HEK293T (cell line): ENCODE measurements around the gene CLIC3.

Experiments
- CTCF ChIA-PET: fragments of 350-600 bp; formaldehyde crosslinking; extraction: SDS; loops from one replicate; lab custom pipeline; 2021; ENCODE audit warnings: antibody characterized with exemption, inconsistent platforms; lab: Yijun Ruan, JAX
- POLR2A ChIA-PET: fragments of 350-600 bp; formaldehyde crosslinking; extraction: SDS; loops from one replicate; lab custom pipeline; 2020; ENCODE audit warnings: antibody characterized with exemption, inconsistent platforms; lab: Yijun Ruan, JAX
- DNase-seq: peaks from one replicate; pipeline ENCODE4 v3.0.0; 2012; ENCODE audit warnings: mixed read lengths; ENCODE audit errors: extremely low spot score
- ARNT ChIP-seq: fragments of 450-650 bp; IDR thresholded peaks from 2 replicates; pipeline ENCODE4 v1.6.1; 2017; ENCODE audit warnings: mild to moderate bottlenecking
- BHLHE40 ChIP-seq: fragments of 450-650 bp; IDR thresholded peaks from 2 replicates; pipeline ENCODE4 v1.6.1; 2016; ENCODE audit warnings: mild to moderate bottlenecking, moderate library complexity, borderline replicate concordance
- CTBP1 ChIP-seq: fragments of 450-650 bp; IDR thresholded peaks from 2 replicates; pipeline ENCODE4 v1.6.1; 2016; ENCODE audit warnings: borderline replicate concordance
- ELF4 ChIP-seq: fragments of 450-650 bp; IDR thresholded peaks from 2 replicates; pipeline ENCODE4 v1.6.1; 2017; ENCODE audit warnings: antibody characterized with exemption
- FOXA1 ChIP-seq: fragments of 450-650 bp; IDR thresholded peaks from 2 replicates; pipeline ENCODE4 v1.6.1; 2016; ENCODE audit warnings: mild to moderate bottlenecking
- FOXK2 ChIP-seq: fragments of 450-650 bp; IDR thresholded peaks from 2 replicates; pipeline ENCODE4 v1.6.1; 2016; ENCODE audit warnings: mild to moderate bottlenecking
- FOXM1 ChIP-seq: fragments of 450-650 bp; IDR thresholded peaks from 2 replicates; pipeline ENCODE4 v1.6.1; 2017; ENCODE audit warnings: mild to moderate bottlenecking, borderline replicate concordance
- HDGF ChIP-seq: fragments of 450-650 bp; IDR thresholded peaks from 2 replicates; pipeline ENCODE4 v1.6.1; 2017; ENCODE audit warnings: antibody characterized with exemption, borderline replicate concordance
- L3MBTL2 ChIP-seq: fragments of 450-650 bp; conservative IDR thresholded peaks from 2 replicates; pipeline ENCODE4 v1.6.1; 2016; ENCODE audit warnings: mild to moderate bottlenecking
- LEF1 ChIP-seq: fragments of 450-650 bp; IDR thresholded peaks from 2 replicates; pipeline ENCODE4 v1.6.1; 2017; ENCODE audit warnings: mild to moderate bottlenecking, borderline replicate concordance
- NFRKB ChIP-seq: fragments of 450-650 bp; IDR thresholded peaks from 2 replicates; pipeline ENCODE4 v1.6.1; 2016; ENCODE audit warnings: mild to moderate bottlenecking, moderate library complexity
- SP1 ChIP-seq: fragments of 450-650 bp; IDR thresholded peaks from 2 replicates; pipeline ENCODE4 v1.6.1; 2017
- SUZ12 ChIP-seq: fragments of 450-650 bp; IDR thresholded peaks from 2 replicates; pipeline ENCODE4 v1.6.1; 2016; ENCODE audit warnings: mild to moderate bottlenecking
- TARDBP ChIP-seq: fragments of 450-650 bp; IDR thresholded peaks from 2 replicates; pipeline ENCODE4 v1.6.1; 2016
- ZNF384 ChIP-seq: fragments of 450-650 bp; IDR thresholded peaks from 2 replicates; pipeline ENCODE4 v1.6.1; 2016
- TF ChIP-seq, protein P1 (sequence below): fragments of 450-650 bp; IDR thresholded peaks from 2 replicates; pipeline ENCODE4 v1.6.1; 2016

CLIC3 gene

DNA sequence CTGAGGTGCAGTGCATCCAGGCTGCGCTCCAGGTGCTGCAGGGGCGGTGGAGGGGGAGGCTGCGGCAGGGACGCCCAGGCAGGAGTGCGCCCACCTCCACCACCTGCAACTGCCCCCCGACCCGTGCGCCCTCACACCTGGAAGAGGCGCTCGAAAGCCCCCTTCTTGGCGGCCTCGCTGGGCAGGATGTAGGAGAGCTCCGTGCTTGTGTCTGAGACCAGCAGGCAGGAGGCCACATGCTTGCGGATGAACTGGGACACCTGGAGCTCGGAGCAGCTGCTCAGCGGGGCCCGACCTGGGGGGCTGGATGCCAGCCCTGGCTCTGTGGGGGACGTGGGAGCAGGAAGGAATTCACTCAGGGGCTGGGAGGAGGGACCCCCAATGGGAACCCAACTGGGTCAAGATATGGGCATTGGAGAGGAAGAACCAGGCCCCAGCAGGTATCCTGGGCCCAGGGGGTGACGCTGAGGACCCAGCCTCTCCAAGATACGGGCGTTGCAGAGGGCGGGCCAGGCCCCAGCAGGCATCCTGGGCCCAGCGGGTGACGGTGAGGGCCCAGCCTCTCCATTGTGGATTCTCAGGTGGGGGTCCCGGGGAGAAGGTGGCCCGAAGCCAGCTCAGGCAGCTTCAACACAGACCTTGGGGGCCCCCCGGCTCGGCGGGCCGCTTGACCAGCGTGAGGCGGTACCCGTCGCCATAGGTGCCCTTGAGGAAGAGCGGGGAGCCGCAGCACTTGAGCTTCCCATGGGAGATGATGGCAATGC, 18.6 kb upstream of the CLIC3 start:
- CTCF ChIA-PET = interaction anchor here (0.7 kb wide), 1 partner anchor 15 kb away, joined by 4 read pairs; no protein-coding TSS in a partner anchor

DNA sequence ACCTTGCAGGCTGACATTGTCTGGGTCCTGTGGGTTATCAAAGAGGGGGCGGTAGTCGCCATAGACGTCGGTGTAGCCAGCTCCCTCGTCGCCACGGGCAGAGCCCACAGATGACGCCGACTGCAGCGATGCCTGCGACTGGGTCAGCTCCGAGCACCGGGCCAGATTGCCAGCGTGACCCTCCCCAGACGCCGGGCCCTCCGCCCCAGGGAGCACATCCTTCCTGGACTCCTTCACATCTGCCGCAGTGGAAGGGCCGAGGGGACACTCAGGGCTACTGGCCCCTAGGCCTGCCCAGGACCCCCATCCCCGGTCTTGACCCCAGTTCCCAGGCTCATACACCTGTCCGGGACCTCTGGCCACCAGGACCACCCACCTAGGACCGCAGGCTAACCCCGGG, 17.8 kb upstream of the CLIC3 start:
- DNase-seq = no peak
- ChIA-PET POLR2A (no interaction called here), CTCF (no interaction called here)
- TF ChIP-seq L3MBTL2 = no peak
- no peak for TF ChIP-seq FOXM1
- TF ChIP-seq CTBP1 = no peak
- no peak for TF ChIP-seq TARDBP
- TF ChIP-seq BHLHE40 = no peak
- no peak for TF ChIP-seq SUZ12
- no peak for TF ChIP-seq ARNT
- no peak for TF ChIP-seq NFRKB
- TF ChIP-seq, protein P1, sequence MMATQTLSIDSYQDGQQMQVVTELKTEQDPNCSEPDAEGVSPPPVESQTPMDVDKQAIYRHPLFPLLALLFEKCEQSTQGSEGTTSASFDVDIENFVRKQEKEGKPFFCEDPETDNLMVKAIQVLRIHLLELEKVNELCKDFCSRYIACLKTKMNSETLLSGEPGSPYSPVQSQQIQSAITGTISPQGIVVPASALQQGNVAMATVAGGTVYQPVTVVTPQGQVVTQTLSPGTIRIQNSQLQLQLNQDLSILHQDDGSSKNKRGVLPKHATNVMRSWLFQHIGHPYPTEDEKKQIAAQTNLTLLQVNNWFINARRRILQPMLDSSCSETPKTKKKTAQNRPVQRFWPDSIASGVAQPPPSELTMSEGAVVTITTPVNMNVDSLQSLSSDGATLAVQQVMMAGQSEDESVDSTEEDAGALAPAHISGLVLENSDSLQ = no peak
- TF ChIP-seq LEF1 = no peak
- no peak for TF ChIP-seq SP1
- TF ChIP-seq FOXA1 = no peak
- no peak for TF ChIP-seq FOXK2
- TF ChIP-seq ZNF384 = no peak
- TF ChIP-seq ELF4 = no peak
- TF ChIP-seq HDGF = no peak

More for the DNA sequence above, 18.6 kb upstream of the CLIC3 start:
- TF ChIP-seq L3MBTL2 (no peak), FOXK2 (no peak), SUZ12 (no peak), FOXA1 (no peak), ELF4 (no peak), BHLHE40 (no peak), NFRKB (no peak), ARNT (no peak), TARDBP (no peak), LEF1 (no peak), ZNF384 (no peak), CTBP1 (no peak), FOXM1 (no peak), SP1 (no peak), HDGF (no peak)
- TF ChIP-seq, protein P1 = no peak
- no peak for DNase-seq
- POLR2A ChIA-PET = no interaction called here

DNA sequence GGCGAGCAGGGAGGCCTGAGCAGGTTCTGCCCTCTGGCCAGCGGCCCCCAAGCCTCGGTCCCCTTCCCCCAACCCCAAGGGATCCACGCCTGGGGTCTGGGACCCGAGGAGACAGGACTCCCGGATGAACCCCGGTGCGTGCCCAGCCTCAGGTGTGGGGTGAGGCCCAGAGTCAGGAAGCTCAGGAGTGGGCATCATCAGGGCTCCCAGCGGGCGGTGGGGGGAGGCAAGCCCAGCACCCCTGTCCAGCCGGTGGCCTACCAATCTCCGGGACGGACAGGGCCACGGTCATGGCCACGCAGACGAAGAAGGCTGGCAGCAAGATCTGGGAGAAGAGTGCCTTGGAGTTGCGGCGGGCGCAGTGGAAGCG, 17.2 kb upstream of the CLIC3 start:
- DNase-seq = no peak
- TF ChIP-seq LEF1 = no peak
- TF ChIP-seq ARNT = no peak
- no peak for TF ChIP-seq FOXA1
- TF ChIP-seq NFRKB = no peak
- TF ChIP-seq FOXK2 = no peak
- TF ChIP-seq L3MBTL2 = no peak
- TF ChIP-seq ZNF384 = no peak
- TF ChIP-seq, protein P1 = no peak
- no peak for TF ChIP-seq FOXM1
- TF ChIP-seq HDGF = no peak
- no peak for TF ChIP-seq SUZ12
- no peak for TF ChIP-seq SP1
- no peak for TF ChIP-seq BHLHE40
- POLR2A ChIA-PET = no interaction called here
- CTCF ChIA-PET = no interaction called here

DNA sequence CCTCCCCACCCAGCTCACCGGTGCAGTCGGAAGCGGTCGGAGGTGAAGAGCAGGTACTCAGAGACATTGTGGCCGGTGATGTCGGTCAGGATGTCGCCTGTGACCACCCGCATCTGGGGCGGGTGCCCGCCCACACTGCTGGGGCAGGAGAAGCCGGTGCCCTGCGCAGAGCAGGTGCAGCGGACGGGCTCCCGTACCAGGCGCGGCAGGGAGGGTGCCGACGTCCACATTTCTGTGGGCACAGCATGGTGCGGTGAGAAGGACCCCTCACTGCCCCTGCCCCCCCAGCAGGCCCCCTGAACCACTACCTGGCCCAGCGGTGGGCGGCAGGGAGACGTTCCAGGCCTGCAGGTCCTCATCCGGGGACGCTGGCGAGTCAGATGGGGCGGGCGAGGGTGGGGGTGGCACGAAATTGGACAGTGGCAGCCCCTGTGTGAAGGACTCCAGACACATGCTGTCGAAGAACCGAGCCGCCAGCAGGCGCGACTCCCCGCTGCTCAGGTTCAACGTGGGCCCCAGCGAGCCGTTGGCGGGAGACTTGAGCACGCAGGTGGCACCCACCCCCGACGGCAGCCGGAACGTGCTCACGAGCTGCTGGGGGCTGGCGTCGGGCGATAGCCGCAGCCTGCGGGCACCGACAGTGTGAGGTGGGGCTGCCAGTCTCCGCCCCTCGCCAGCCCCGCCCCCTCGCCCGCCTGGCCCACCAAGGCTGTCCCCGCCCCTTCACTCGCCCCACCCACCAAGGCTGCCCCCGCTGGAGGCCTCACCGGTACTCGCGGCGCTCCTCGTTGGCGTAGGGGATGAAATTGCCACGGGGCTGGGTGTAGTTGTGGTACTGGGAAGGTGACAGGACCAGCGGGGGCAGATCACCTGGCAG, 16.6 kb upstream of the CLIC3 start:
- ChIA-PET CTCF (no interaction called here), POLR2A (interaction anchor here (2.2 kb wide), 1 partner anchor 20 kb away, joined by 6 read pairs; no protein-coding TSS in a partner anchor)
- no peak for DNase-seq
- TF ChIP-seq ZNF384 = no peak
- TF ChIP-seq HDGF = no peak
- no peak for TF ChIP-seq ARNT
- TF ChIP-seq SUZ12 = no peak
- TF ChIP-seq FOXA1 = no peak
- no peak for TF ChIP-seq FOXM1
- TF ChIP-seq CTBP1 = no peak

DNA sequence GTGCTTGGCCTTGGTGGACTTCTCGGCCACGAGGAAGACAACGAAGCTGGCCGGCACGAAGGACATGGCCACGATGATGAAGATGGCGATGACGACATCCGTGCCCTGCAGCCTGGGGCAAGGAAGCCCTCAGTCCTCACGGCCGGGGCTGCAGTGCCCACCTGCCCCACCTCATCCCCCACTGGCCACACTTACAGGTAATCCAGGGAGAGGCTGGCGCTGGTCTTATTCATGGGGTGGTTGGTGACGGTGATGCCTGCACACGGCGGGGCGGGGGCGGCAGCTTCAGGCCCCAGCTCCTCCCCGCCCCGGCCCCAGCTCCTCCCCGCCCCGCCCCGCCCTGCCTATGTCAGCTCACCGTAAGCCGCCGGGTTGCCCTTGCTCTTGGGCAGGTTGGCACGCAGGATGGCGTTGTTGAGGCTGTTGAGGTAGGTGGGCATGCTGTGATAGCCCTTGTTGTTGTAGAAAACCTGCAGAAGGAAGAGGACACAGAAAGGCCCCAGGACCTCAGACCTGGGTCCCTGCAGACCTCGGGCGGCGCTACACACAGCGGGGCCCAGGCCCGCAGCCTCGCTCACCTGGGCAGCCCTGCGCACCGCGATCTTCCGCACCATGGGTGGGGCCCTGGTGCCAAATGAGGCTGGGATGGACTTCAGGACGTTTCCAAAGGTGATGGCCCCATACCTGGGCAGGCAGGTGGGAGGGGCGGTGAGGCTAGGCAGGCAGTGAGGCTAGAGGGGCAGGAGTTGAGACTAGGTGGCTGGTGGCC, 15.7 kb upstream of the CLIC3 start:
- DNase-seq = no peak
- TF ChIP-seq NFRKB (no peak), L3MBTL2 (no peak), HDGF (no peak), TARDBP (no peak), FOXA1 (no peak), FOXM1 (no peak), ELF4 (no peak), SUZ12 (no peak), FOXK2 (no peak), SP1 (no peak), CTBP1 (no peak), BHLHE40 (no peak)
- TF ChIP-seq, protein P1 = no peak
- ChIA-PET POLR2A (interaction anchor here (2.2 kb wide), 1 partner anchor 19 kb away, joined by 6 read pairs; no protein-coding TSS in a partner anchor), CTCF (no interaction called here)
